ENCODE measurements around the gene MIPOL1.
"Not testable (repeated sequence)": the region's sequence is repeated elsewhere in the genome, so short reads cannot be mapped to it uniquely, and the experiment has no call there.

Gene MIPOL1

GRCh38 chr14:37236044-37236443 lies 38.3 kb downstream of the MIPOL1 start:
- not testable (repeated sequence) for DNase-seq

GRCh38 chr14:37237094-37237493 lies 39.4 kb downstream of the MIPOL1 start:
- DNase-seq = no peak

- no peak for DNase-seq
Observed at GRCh38 chr14:37237735-37238200, 40.0 kb downstream of the MIPOL1 start.

- DNase-seq = no peak
Observed at GRCh38 chr14:37241198-37241597, 43.5 kb downstream of the MIPOL1 start.

GRCh38 chr14:37246427-37246829 lies 48.7 kb downstream of the MIPOL1 start:
- peak; percentile 64 for DNase-seq

- DNase-seq = no peak
Observed at GRCh38 chr14:37247791-37248461, 50.2 kb downstream of the MIPOL1 start.

GRCh38 chr14:37251775-37252174 lies 54.0 kb downstream of the MIPOL1 start:
- no peak for DNase-seq

GRCh38 chr14:37252434-37252833 lies 54.7 kb downstream of the MIPOL1 start:
- DNase-seq = no peak

- DNase-seq = no peak
Observed at GRCh38 chr14:37253905-37254304, 56.2 kb downstream of the MIPOL1 start.

GRCh38 chr14:37254411-37254947 lies 56.7 kb downstream of the MIPOL1 start:
- DNase-seq = no peak

- DNase-seq = no peak
Observed at GRCh38 chr14:37257501-37258070, 59.8 kb downstream of the MIPOL1 start.

GRCh38 chr14:37262649-37263048 lies 64.9 kb downstream of the MIPOL1 start:
- no peak for DNase-seq

GRCh38 chr14:37263656-37264236 lies 66.0 kb downstream of the MIPOL1 start:
- DNase-seq = no peak

- DNase-seq = no peak
Observed at GRCh38 chr14:37268788-37269187, 71.1 kb downstream of the MIPOL1 start.

GRCh38 chr14:37270629-37271028 lies 72.9 kb downstream of the MIPOL1 start:
- no peak for DNase-seq

- no peak for DNase-seq
Observed at GRCh38 chr14:37272569-37272968, 74.8 kb downstream of the MIPOL1 start.

- DNase-seq = no peak
Observed at GRCh38 chr14:37274652-37275051, 76.9 kb downstream of the MIPOL1 start.

- DNase-seq = no peak
Observed at GRCh38 chr14:37275963-37276362, 78.2 kb downstream of the MIPOL1 start.

GRCh38 chr14:37278636-37279538 lies 81.2 kb downstream of the MIPOL1 start:
- DNase-seq = no peak

GRCh38 chr14:37279818-37280217 lies 82.1 kb downstream of the MIPOL1 start:
- no peak for DNase-seq

- no peak for DNase-seq
Observed at GRCh38 chr14:37284760-37285159, 87.0 kb downstream of the MIPOL1 start.

GRCh38 chr14:37285220-37285619 lies 87.5 kb downstream of the MIPOL1 start:
- DNase-seq = no peak

GRCh38 chr14:37289688-37290087 lies 92.0 kb downstream of the MIPOL1 start:
- no peak for DNase-seq

Data from NCI-H1436 treated with DMSO at 0.1 percent for 48 hours (cell line).